GM23248 (cell line): ENCODE measurements around the gene ZNF180.

Source experiments
- EZH2 ChIP-seq: fragments of 200-600 bp; sonication (generic); IDR thresholded peaks from 2 replicates; pipeline ENCODE4 v1.6.1; 2018; ENCODE audit warnings: antibody characterized with exemption, mild to moderate bottlenecking; ENCODE audit not compliant: insufficient read depth, poor library complexity, severe bottlenecking
- EZH2phosphoT487 ChIP-seq: fragments of 200-600 bp; sonication (generic); IDR thresholded peaks from 2 replicates; pipeline ENCODE4 v1.6.1; 2018; ENCODE audit warnings: antibody characterized with exemption, moderate library complexity, mild to moderate bottlenecking, low read depth; ENCODE audit not compliant: insufficient read depth

GRCh38 chr19:44435441-44435840 lies 64.9 kb downstream of the ZNF180 start:
- TF ChIP-seq EZH2phosphoT487: no peak
- no peak for TF ChIP-seq EZH2
